Endothelial cell of umbilical vein (primary cell): ENCODE results near the gene DNASE1L1. TPM values are rescaled to one million over a fixed set of nuclear protein-coding genes. Genes with fewer than 3 reads are reported as not detected.

Experiments
- BruUV-seq: library from RNA; stranded (reverse); fragments of 400-500 nt; replicated peaks from 2 replicates; lab custom pipeline; 2021; lab: Mats Ljungman, UMichigan
- CTCF ChIA-PET: fragments of 300-600, 350-600 bp; sonication (Branson Sonifier 250); formaldehyde crosslinking; loops from one replicate; lab custom pipeline; 2021; ENCODE audit warnings: antibody characterized with exemption, inconsistent platforms; lab: Charles Lee
- POLR2A ChIA-PET: fragments of 300-600, 350-600 bp; sonication (Branson Sonifier 250); formaldehyde crosslinking; loops from one replicate; lab custom pipeline; 2021; ENCODE audit warnings: antibody characterized with exemption, inconsistent platforms; lab: Charles Lee
- DNase-seq: peaks from one replicate; pipeline ENCODE4 v3.0.0-alpha.2; 2011; ENCODE audit warnings: low read depth, low spot score
- FAIRE-seq: peaks from 2 replicates; lab custom pipeline; 2011; peaks lifted over from hg19 to GRCh38; lab: Jason Lieb, UNC
- H2AFZ ChIP-seq: 2 replicates; pipeline ENCODE4 v1.6.0; 2012; ENCODE audit warnings: low read depth, low read length, control low read depth, inconsistent platforms
- H3K27ac ChIP-seq: 2 replicates; pipeline ENCODE4 v1.5.1; 2011; ENCODE audit warnings: low read depth, mild to moderate bottlenecking, control low read depth, low read length, moderate library complexity; ENCODE audit not compliant: insufficient read depth
- H3K27me3 ChIP-seq, 2 experiments: 2 replicates each; pipeline versions ENCODE4 v1.6.0 to v1.6.1; 2011; ENCODE audit warnings: low read length in 2 of 2, mixed read lengths in 1 of 2; ENCODE audit not compliant: control insufficient read depth in 2 of 2, insufficient read depth in 2 of 2
- H3K36me3 ChIP-seq, 2 experiments: 2 replicates in 1 of 2; 3 replicates in 1 of 2; pipeline ENCODE4 v1.5.1; 2011; ENCODE audit warnings: low read length in 2 of 2, mild to moderate bottlenecking in 1 of 2, moderate library complexity in 1 of 2; ENCODE audit not compliant: control insufficient read depth in 2 of 2, insufficient read depth in 2 of 2; ENCODE audit errors: extremely low read depth in 1 of 2
- H3K4me1 ChIP-seq: 3 replicates; pipeline ENCODE4 v1.5.1; 2011; ENCODE audit warnings: mild to moderate bottlenecking, low read length; ENCODE audit not compliant: control insufficient read depth, insufficient read depth; ENCODE audit errors: extremely low read depth
- H3K4me2 ChIP-seq: 2 replicates; pipeline ENCODE4 v1.6.1; 2011; ENCODE audit warnings: low read length, control low read depth, mixed read lengths; ENCODE audit not compliant: insufficient read depth
- H3K4me3 ChIP-seq, 3 experiments: fragments of 200-600 bp in 1 of 3; sonication (generic), shearing (Covaris generic) in 1 of 3; replicated peaks in 1 of 3; 2 replicates each; pipeline ENCODE4 v1.5.1; 2011 to 2016; ENCODE audit warnings: control low read depth in 3 of 3, low read length in 3 of 3, mild to moderate bottlenecking in 2 of 3, inconsistent platforms in 1 of 3, low read depth in 1 of 3, moderate library complexity in 1 of 3; ENCODE audit not compliant: insufficient read depth in 1 of 3
- H3K79me2 ChIP-seq: 2 replicates; pipeline ENCODE4 v1.6.0; 2012; ENCODE audit warnings: low read length, inconsistent platforms; ENCODE audit not compliant: control insufficient read depth, insufficient read depth
- H3K9ac ChIP-seq: replicated peaks from 2 replicates; pipeline ENCODE3; 2011; ENCODE audit warnings: low read length, control low read depth; ENCODE audit not compliant: insufficient read depth; ENCODE audit errors: extremely low read depth
- H3K9me1 ChIP-seq: replicated peaks from 3 replicates; pipeline ENCODE4 v1.6.0; 2011; ENCODE audit warnings: mild to moderate bottlenecking, low read length; ENCODE audit not compliant: control insufficient read depth, insufficient read depth; ENCODE audit errors: extremely low read depth
- H3K9me3 ChIP-seq: replicated peaks from 2 replicates; pipeline ENCODE4 v1.5.1; 2012; ENCODE audit warnings: low read length, inconsistent platforms; ENCODE audit not compliant: control insufficient read depth, insufficient read depth
- H4K20me1 ChIP-seq: replicated peaks from 2 replicates; pipeline ENCODE3; 2011; ENCODE audit warnings: mild to moderate bottlenecking, low read length; ENCODE audit not compliant: control insufficient read depth, insufficient read depth; ENCODE audit errors: extremely low read depth
- EZH2 ChIP-seq: IDR thresholded peaks from 2 replicates; pipeline ENCODE4 v1.6.1; 2012; ENCODE audit warnings: borderline replicate concordance, low read depth, mild to moderate bottlenecking, moderate library complexity, low read length, inconsistent platforms; ENCODE audit not compliant: severe bottlenecking
- FOS ChIP-seq: IDR thresholded peaks from 2 replicates; pipeline ENCODE4 v1.6.1; 2011; ENCODE audit warnings: mild to moderate bottlenecking, low read length, moderate library complexity, borderline replicate concordance; ENCODE audit not compliant: insufficient read depth
- JUN ChIP-seq: IDR thresholded peaks from 2 replicates; pipeline ENCODE4 v1.6.1; 2011; ENCODE audit warnings: borderline replicate concordance, low read depth; ENCODE audit not compliant: insufficient read length, insufficient read depth
- MYC ChIP-seq: IDR thresholded peaks from one replicate; pipeline ENCODE4 v1.6.1; 2011; ENCODE audit warnings: mild to moderate bottlenecking, low read depth, low read length
- dilution Hi-C: fragments of 300-500 bp; cut with MboI; formaldehyde crosslinking; loops from one replicate; pipeline ENCODE4 v1.15.0; 2019; ENCODE audit warnings: low sequenced_read_pairs; ENCODE audit not compliant: extremely low pct_ligation_motif_present
- intact Hi-C: fragments of 100-400 bp; cut with micrococcal nuclease; formaldehyde crosslinking; loops from one replicate; pipeline ENCODE4 v1.10.0; 2022
- polyA plus RNA-seq, 4 experiments: library from polyadenylated mRNA; depleted of rRNA in 3 of 4; stranded (reverse) in 3 of 4; unstranded in 1 of 4; fragments of >200 nt; gene quantifications; 2 replicates each; pipeline versions ENCODE4 v1.2.1 to v1.2.3, GENCODE V29; 2011 to 2012; ENCODE audit warnings: missing spikeins in 1 of 4
- total RNA-seq: library from RNA; stranded (reverse); gene quantifications from 2 replicates; pipeline ENCODE4 v1.2.3, GENCODE V29; 2021
- TF ChIP-seq, protein P1 (sequence below), 2 donors: IDR thresholded peaks; 1 replicate in 1 of 2; 2 replicates in 1 of 2; pipeline ENCODE4 v1.5.1; 2011; ENCODE audit warnings: low read length in 2 of 2, mild to moderate bottlenecking in 2 of 2, moderate library complexity in 2 of 2, control low read depth in 1 of 2, inconsistent platforms in 1 of 2, low read depth in 1 of 2; ENCODE audit not compliant: insufficient read depth in 1 of 2; ENCODE audit errors: extremely low read depth in 1 of 2
- TF ChIP-seq, protein P2 (sequence below): IDR thresholded peaks from 2 replicates; pipeline ENCODE4 v1.6.1; 2011; ENCODE audit not compliant: insufficient read depth, insufficient read length

DNASE1L1 gene
- total and polyA plus RNA-seq, 2 donors (not counting 3 experiments of a cell fraction or from before 2014, with no cell fraction given): 61.5 to 84.9 TPM

- Histone ChIP-seq H3K4me3 (no peak overlapping the region), H2AFZ (no peak overlapping the region), H3K27ac (no peak overlapping the region), H3K9me1 (no peaks in the 10 kb centered on the region), H3K36me3 (peaks cover 2 to 4% of the 10 kb centered on the region in 2 experiments), H3K4me2 (no peak overlapping the region), H3K79me2 (peaks cover 35% of the 10 kb centered on the region), H3K4me1 (peaks cover 25% of the 10 kb centered on the region), H4K20me1 (no peaks in the 10 kb centered on the region), H3K9ac (no peak overlapping the region), H3K9me3 (no peaks in the 10 kb centered on the region), H3K27me3 (no peaks in the 10 kb centered on the region)
- no peak for FAIRE-seq
- TF ChIP-seq MYC (no peak), JUN (no peak), FOS (no peak), EZH2 (no peak)
- TF ChIP-seq, protein P1, sequence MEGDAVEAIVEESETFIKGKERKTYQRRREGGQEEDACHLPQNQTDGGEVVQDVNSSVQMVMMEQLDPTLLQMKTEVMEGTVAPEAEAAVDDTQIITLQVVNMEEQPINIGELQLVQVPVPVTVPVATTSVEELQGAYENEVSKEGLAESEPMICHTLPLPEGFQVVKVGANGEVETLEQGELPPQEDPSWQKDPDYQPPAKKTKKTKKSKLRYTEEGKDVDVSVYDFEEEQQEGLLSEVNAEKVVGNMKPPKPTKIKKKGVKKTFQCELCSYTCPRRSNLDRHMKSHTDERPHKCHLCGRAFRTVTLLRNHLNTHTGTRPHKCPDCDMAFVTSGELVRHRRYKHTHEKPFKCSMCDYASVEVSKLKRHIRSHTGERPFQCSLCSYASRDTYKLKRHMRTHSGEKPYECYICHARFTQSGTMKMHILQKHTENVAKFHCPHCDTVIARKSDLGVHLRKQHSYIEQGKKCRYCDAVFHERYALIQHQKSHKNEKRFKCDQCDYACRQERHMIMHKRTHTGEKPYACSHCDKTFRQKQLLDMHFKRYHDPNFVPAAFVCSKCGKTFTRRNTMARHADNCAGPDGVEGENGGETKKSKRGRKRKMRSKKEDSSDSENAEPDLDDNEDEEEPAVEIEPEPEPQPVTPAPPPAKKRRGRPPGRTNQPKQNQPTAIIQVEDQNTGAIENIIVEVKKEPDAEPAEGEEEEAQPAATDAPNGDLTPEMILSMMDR (IDR thresholded peaks at IDR 0.05; ENCODE audit: extremely low read depth in 1 of 2, insufficient read depth in 1 of 2, low read depth in 1 of 2, low read length in 2 of 2): no peak
- TF ChIP-seq, protein P2, sequence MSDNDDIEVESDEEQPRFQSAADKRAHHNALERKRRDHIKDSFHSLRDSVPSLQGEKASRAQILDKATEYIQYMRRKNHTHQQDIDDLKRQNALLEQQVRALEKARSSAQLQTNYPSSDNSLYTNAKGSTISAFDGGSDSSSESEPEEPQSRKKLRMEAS: no peak
- CTCF ChIA-PET: interaction anchor here (0.8 to 2.4 kb wide), 13 partner anchors 9 to 164 kb away, joined by 3 to 24 read pairs (median 4); partner anchors contain the start of genes FAM3A, FAM50A, PLXNA3 and RPL10
- intact Hi-C loops (loop anchor here (1.0 to 5.0 kb wide), 2 partner anchors 35 to 162 kb away; partner anchors contain the start of gene DNASE1L1), dilution Hi-C loops (no loop called here)
- DNase-seq: no peak
- POLR2A ChIA-PET: interaction anchor here (0.9 kb wide), 1 partner anchor 29 kb away, joined by 3 read pairs; no protein-coding TSS in a partner anchor
- no TSS peak for BruUV-seq
Observed at GRCh38 chrX:154372612-154373022, 36.4 kb downstream of the DNASE1L1 start.
